Astrocyte (in vitro differentiated cells and primary cell): ENCODE data around the gene CCDC12. TPM values are rescaled to one million over a fixed set of nuclear protein-coding genes. Genes with fewer than 3 reads are reported as not detected.
A peak's percentile ranks its signal among the peaks of the same experiment; 100 is the strongest.

ENCODE experiments used
- DNase-seq: peaks from one replicate; pipeline ENCODE4 v3.0.0-alpha.2; 2010; ENCODE audit warnings: low read depth
- FAIRE-seq: peaks from 2 replicates; lab custom pipeline; 2011; peaks lifted over from hg19 to GRCh38; lab: Jason Lieb, UNC
- H2AFZ ChIP-seq: 2 replicates; pipeline ENCODE4 v1.6.0; 2012; ENCODE audit warnings: low read depth, low read length, inconsistent platforms
- H3K27ac ChIP-seq: 2 replicates; pipeline ENCODE4 v1.5.1; 2011; ENCODE audit warnings: low read depth, low read length, inconsistent platforms
- H3K27me3 ChIP-seq: 2 replicates; pipeline ENCODE4 v1.6.0; 2011; ENCODE audit warnings: low read length, inconsistent platforms; ENCODE audit not compliant: insufficient read depth
- H3K36me3 ChIP-seq: 2 replicates; pipeline ENCODE4 v1.5.1; 2011; ENCODE audit warnings: low read length, inconsistent platforms; ENCODE audit not compliant: insufficient read depth
- H3K4me1 ChIP-seq: 2 replicates; pipeline ENCODE4 v1.5.1; 2011; ENCODE audit warnings: low read length, inconsistent platforms; ENCODE audit not compliant: insufficient read depth
- H3K4me2 ChIP-seq: 2 replicates; pipeline ENCODE4 v1.6.0; 2012; ENCODE audit warnings: low read length, inconsistent platforms
- H3K4me3 ChIP-seq: 2 replicates; pipeline ENCODE4 v1.5.1; 2011; ENCODE audit warnings: low read depth, mild to moderate bottlenecking, low read length, inconsistent platforms; ENCODE audit not compliant: insufficient read depth
- H3K79me2 ChIP-seq: 2 replicates; pipeline ENCODE4 v1.6.0; 2012; ENCODE audit warnings: mild to moderate bottlenecking, low read length, inconsistent platforms; ENCODE audit not compliant: insufficient read depth
- H3K9ac ChIP-seq: 2 replicates; pipeline ENCODE4 v1.6.0; 2012; ENCODE audit warnings: mild to moderate bottlenecking, low read length, inconsistent platforms
- H3K9me3 ChIP-seq: 2 replicates; pipeline ENCODE4 v1.5.1; 2012; ENCODE audit warnings: low read depth, mild to moderate bottlenecking, low read length, inconsistent platforms; ENCODE audit not compliant: insufficient read depth
- H4K20me1 ChIP-seq: 2 replicates; pipeline ENCODE4 v1.6.0; 2012; ENCODE audit warnings: low read length, inconsistent platforms; ENCODE audit not compliant: insufficient read depth
- H3K27ac Mint-ChIP-seq: one replicate; pipeline ENCODE4 v1.8.0; 2021; ENCODE audit warnings: mild to moderate bottlenecking, mixed read lengths; ENCODE audit not compliant: unreplicated experiment
- H3K27me3 Mint-ChIP-seq: one replicate; pipeline ENCODE4 v1.8.0; 2021; ENCODE audit warnings: low read depth, mixed read lengths; ENCODE audit not compliant: unreplicated experiment
- H3K36me3 Mint-ChIP-seq: one replicate; pipeline ENCODE4 v1.8.0; 2021; ENCODE audit warnings: low read depth, mixed read lengths; ENCODE audit not compliant: unreplicated experiment
- H3K4me1 Mint-ChIP-seq: one replicate; pipeline ENCODE4 v1.8.0; 2021; ENCODE audit warnings: low read depth, mixed read lengths; ENCODE audit not compliant: unreplicated experiment
- H3K4me3 Mint-ChIP-seq: one replicate; pipeline ENCODE4 v1.8.0; 2021; ENCODE audit warnings: mild to moderate bottlenecking, moderate library complexity, mixed read lengths; ENCODE audit not compliant: unreplicated experiment
- H3K9me3 Mint-ChIP-seq: one replicate; pipeline ENCODE4 v1.8.0; 2021; ENCODE audit warnings: mild to moderate bottlenecking, mixed read lengths; ENCODE audit not compliant: unreplicated experiment
- CTCF ChIP-seq: IDR thresholded peaks from 2 replicates; pipeline ENCODE4 v1.5.1; 2011; ENCODE audit warnings: low read depth, mild to moderate bottlenecking, inconsistent platforms, low read length, moderate library complexity; ENCODE audit not compliant: insufficient read depth
- EZH2 ChIP-seq: IDR thresholded peaks from 2 replicates; pipeline ENCODE4 v1.6.1; 2012; ENCODE audit warnings: mild to moderate bottlenecking, low read length, inconsistent platforms; ENCODE audit not compliant: insufficient read depth
- total RNA-seq: library from RNA; stranded (reverse); gene quantifications from 2 replicates; pipeline ENCODE4 v1.2.1, GENCODE V29; 2021

CCDC12 gene
- total RNA-seq, 1 donor from 2014 or later, result 29.0 TPM

- Histone ChIP-seq H3K36me3 (no peaks in the 10 kb centered on the region), H3K4me1 (peaks cover 49% of the 10 kb centered on the region), H3K79me2 (peaks cover 88% of the 10 kb centered on the region), H3K9me3 (no peaks in the 10 kb centered on the region), H4K20me1 (peaks cover 87% of the 10 kb centered on the region), H3K27me3 (no peaks in the 10 kb centered on the region), H3K4me3 (no peak overlapping the region), H3K27ac (no peak overlapping the region), H3K4me2 (peak overlapping the region; percentile 40), H3K9ac (no peak overlapping the region), H2AFZ (no peak overlapping the region)
- Mint-ChIP-seq H3K36me3 (peaks cover 20% of the 10 kb centered on the region), H3K4me3 (peak overlapping the region; percentile 8), H3K27ac (no peak overlapping the region), H3K4me1 (peaks cover 39% of the 10 kb centered on the region), H3K9me3 (peaks cover 4% of the 10 kb centered on the region), H3K27me3 (no peaks in the 10 kb centered on the region)
- DNase-seq (no peak), FAIRE-seq (no peak)
- TF ChIP-seq CTCF, result no peak
- TF ChIP-seq EZH2, result no peak
Observed at GRCh38 chr3:46931631-46932331, 44.8 kb downstream of the CCDC12 start.

GRCh38 chr3:46930945-46931403, 45.6 kb downstream of the CCDC12 start:
- Histone ChIP-seq H3K27ac (no peak overlapping the region), H3K9ac (no peak overlapping the region), H3K4me2 (no peak overlapping the region), H4K20me1 (peaks cover 87% of the 10 kb centered on the region), H3K27me3 (no peaks in the 10 kb centered on the region), H3K79me2 (peaks cover 89% of the 10 kb centered on the region), H3K4me3 (no peak overlapping the region), H3K9me3 (no peaks in the 10 kb centered on the region), H2AFZ (no peak overlapping the region), H3K36me3 (no peaks in the 10 kb centered on the region), H3K4me1 (peaks cover 47% of the 10 kb centered on the region)
- Mint-ChIP-seq H3K4me3 (no peak overlapping the region), H3K9me3 (peaks cover 4% of the 10 kb centered on the region), H3K4me1 (peaks cover 31% of the 10 kb centered on the region), H3K36me3 (peaks cover 17% of the 10 kb centered on the region), H3K27me3 (no peaks in the 10 kb centered on the region), H3K27ac (no peak overlapping the region)
- no peak for FAIRE-seq
- no peak for DNase-seq
- TF ChIP-seq EZH2 (no peak), CTCF (no peak)
